ELR (cell line): Measurements from ENCODE around the gene KRTAP3-2.
"Not testable (repeated sequence)": the region's sequence is repeated elsewhere in the genome, so short reads cannot be mapped to it uniquely, and the experiment has no call there.

ENCODE experiments used
- DNase-seq: peaks from one replicate; pipeline ENCODE4 v3.0.0-alpha.2; 2015; ENCODE audit warnings: low read depth

KRTAP3-2 gene

GRCh38 chr17:40999563-40999962 is at the start of gene KRTAP3-2:
Gene KRTAP3-2 (minus strand): TSS chr17:40999906. CDS start chr17:40999853, 53 bp downstream.
- DNase-seq: not testable (repeated sequence)

GRCh38 chr17:41049110-41049509 is 49.4 kb upstream of the KRTAP3-2 start:
- peak; percentile 97 for DNase-seq

DNA sequence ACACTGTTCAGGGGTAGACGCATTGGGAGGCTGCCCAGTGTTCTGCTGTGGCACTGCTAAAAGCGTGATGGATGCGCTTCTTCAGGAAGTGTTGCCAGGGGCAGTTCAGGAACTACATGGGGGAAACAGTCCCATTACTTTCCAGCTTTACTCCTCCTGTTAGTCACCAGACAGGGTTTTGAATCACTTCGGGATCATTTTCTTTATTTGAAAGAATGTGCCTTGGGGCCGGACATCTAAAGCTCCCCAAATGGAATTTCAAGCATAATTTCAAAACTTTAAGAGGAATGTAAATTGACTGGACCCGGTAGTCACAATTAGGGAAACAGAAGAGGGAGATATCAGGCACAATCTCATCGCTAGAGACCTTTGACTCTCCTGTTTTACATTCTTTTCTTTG is 48.7 kb upstream of the KRTAP3-2 start:
- DNase-seq: peak; percentile 95

DNA sequence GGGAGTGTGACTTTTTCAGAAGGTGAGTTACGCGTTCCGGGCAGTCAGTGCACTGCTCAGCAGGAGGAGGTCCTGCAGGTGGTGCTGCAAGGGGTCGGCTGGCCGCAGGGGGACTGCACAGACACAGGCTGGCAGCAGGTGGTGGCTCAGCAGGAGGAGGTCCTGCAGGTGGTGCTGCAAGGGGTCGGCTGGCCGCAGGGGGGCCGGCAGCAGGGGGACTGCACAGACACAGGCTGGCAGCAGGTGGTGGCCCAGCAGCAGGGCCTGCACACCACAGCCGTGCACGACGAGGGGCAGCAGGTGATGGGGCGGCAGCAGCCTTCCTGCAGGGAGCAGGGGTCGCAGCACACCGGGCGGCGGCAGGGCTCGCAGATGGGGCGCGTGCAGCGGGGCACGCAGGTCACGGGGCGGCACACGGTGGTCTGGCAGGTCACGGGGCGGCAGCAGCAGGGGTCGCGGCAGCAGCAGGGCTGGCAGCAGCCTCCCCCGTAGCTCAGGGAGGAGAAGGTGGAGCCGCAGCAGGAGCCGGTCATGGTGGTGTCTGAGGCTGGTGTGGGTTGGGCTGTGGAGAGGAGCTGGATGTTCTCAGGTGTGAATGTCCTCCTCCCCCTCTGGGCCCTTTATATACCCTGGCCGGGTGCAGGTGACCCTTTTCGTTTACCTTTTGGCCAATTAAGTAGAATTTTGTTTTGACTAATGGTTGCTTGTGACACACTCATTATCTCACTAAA is 47.2 kb upstream of the KRTAP3-2 start, which contains the start of gene KRTAP2-1:
Gene KRTAP2-1 (minus strand): TSS at position 582 of the 731 bp plus-strand sequence. CDS start 49 bp downstream, at position 533.
- not testable (repeated sequence) for DNase-seq

DNA sequence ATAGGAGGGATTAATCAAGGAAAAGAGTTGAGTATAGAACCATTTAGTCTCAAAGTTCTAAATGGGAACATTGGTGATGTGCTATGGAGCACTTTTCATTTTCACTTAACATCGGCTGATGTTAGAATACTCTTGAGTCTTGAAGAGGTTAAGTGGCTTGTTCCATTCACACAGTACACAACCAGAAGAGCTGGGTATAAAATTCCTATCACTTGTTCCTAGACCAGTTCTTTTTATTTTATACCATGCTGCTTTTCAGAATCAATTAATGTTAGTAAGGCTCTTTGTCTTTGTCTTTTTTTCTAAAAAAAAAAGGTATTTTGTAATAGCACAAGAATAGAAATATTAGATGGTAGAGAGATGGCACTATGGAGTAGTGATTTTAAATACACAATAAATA is 43.2 kb upstream of the KRTAP3-2 start:
- DNase-seq: no peak

GRCh38 chr17:41040783-41041571 is 41.3 kb upstream of the KRTAP3-2 start, which contains the start of gene KRTAP1-1:
Gene KRTAP1-1 (minus strand): TSS chr17:41041450. CDS start chr17:41041397, 53 bp downstream.
- not testable (repeated sequence) for DNase-seq

GRCh38 chr17:41037853-41038350 is 38.2 kb upstream of the KRTAP3-2 start:
- no peak for DNase-seq

DNA sequence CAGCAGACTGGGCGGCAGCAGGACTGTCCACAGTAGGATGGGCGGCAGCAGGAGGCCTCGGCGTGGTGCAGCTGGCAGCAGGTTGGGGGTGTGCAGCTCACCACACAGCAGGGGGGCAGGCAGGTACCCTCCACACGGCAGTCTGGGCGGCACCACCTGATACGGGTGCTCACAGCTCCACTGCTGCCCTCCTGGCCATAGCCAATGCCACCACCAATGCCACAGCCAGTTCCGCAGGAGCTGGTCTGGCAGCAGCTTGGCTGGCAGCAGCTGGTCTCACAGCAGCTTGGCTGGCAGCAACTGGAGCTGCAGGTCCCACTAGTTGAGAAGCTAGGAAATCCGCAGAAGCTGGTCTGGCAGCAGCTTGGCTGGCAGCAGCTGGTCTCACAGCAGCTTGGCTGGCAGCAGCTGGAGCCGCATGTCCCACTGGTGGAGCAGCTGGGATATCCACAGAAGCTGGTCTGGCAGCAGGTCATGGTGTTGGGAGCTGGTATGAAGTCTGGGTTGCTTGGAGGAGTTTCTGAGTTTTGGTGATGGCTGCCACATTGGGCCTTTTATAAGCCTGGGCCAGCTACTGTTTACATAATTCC is 34.7 kb upstream of the KRTAP3-2 start, which contains the start of gene KRTAP1-3:
Gene KRTAP1-3 (minus strand): TSS at position 529 of the 590 bp plus-strand sequence. CDS start 53 bp downstream, at position 476.
- DNase-seq: not testable (repeated sequence)

DNA sequence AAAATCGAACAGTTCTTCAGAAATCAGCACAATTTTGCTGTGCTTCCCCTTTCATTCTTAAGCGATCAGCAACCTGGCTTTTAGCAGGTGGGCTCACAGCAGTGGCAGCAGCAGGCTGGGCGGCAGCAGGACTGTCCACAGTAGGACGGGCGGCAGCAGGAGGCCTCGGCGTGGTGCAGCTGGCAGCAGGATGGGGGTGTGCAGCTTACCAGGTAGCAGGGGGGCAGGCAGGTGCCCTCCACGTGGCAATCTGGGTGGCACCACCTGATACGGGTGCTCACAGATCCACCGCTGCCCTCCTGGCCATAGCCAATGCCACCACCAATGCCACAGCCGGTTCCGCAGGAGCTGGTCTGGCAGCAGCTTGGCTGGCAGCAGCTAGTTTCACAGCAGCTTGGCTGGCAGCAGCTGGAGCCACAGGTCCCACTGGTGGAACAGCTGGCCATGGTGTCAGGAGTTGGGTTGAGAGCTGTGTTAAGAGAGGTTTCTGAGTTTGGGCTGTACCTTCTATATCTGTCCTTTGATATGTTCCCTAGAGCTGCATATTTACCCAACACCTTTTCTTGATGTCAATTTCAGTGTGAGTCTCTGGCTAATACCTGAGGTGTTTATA is 30.0 kb upstream of the KRTAP3-2 start, which contains the start of gene KRTAP1-4:
Gene KRTAP1-4 (minus strand): TSS at position 563 of the 613 bp plus-strand sequence. CDS start 117 bp downstream, at position 446.
- no peak for DNase-seq

DNA sequence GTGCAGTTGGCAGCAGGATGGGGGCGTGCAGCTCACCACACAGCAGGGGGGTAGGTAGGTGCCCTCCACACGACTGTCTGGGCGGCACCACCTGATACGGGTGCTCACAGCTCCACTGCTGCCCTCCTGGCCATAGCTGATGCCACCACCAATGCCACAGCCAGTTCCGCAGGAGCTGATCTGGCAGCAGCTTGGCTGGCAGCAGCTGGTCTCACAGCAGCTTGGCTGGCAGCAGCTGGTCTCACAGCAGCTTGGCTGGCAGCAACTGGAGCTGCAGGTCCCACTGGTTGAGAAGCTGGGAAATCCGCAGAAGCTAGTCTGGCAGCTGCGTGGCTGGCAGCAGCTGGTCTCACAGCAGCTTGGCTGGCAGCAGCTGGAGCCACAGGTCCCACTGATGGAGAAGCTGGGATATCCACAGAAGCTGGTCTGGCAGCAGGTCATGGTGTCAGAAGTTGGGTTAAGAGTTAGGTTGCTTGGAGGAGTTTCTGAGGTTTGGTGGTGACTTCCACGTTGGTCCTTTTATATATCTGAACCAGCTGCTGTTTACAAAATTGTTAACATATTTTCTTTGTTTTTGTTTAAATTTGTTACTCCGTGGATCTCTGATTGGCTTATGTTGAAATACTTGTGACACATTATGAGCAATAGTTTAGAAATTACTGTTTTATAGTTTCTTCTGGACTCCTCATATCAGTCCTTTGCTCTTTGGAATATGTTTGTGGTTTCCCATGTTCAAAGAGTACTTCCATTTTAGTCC is 27.2 kb upstream of the KRTAP3-2 start, which contains the start of gene KRTAP1-5:
Gene KRTAP1-5 (minus strand): TSS at position 494 of the 757 bp plus-strand sequence. CDS start 53 bp downstream, at position 441.
- peak; percentile 91 for DNase-seq

DNA sequence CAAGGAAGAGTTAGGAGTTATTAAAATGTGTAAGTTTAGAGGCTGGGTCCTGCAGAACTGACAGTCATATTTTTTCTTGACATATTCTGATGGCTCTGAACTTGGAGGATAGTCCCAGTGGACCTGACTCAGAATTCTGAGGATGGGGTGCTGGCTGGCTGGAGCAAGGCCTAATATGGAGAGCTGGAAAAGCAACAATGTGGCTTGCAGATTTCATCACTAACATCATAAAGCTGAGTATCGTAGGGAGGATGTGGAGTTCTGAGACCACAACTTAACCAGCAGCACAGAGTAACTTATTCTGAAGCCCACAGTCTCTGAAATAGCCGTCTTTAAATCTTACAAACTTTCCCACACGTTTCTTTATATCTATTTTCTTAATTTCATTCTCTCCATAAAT is 25.0 kb upstream of the KRTAP3-2 start:
- no peak for DNase-seq

GRCh38 chr17:41020336-41020735 is 20.6 kb upstream of the KRTAP3-2 start:
- no peak for DNase-seq

DNA sequence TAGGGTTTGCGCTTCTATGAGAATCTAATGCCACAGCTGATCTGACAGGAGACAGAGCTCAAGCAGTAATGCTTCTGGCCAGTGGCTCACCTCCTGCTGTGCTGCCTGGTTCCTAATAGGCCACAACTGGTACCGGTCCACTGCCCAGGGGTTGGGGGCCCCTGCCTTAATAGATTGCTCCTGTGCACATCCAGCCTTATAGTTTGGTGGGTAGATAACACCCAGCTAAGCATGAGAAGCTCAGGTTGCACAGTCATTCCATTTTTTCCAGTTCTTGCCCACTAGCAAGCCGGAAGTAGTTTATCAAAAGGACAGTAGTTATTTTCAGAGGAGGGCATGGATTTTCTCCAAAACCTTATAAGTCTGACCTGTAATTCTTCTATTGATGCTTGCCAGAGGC is 19.7 kb upstream of the KRTAP3-2 start:
- no peak for DNase-seq

DNA sequence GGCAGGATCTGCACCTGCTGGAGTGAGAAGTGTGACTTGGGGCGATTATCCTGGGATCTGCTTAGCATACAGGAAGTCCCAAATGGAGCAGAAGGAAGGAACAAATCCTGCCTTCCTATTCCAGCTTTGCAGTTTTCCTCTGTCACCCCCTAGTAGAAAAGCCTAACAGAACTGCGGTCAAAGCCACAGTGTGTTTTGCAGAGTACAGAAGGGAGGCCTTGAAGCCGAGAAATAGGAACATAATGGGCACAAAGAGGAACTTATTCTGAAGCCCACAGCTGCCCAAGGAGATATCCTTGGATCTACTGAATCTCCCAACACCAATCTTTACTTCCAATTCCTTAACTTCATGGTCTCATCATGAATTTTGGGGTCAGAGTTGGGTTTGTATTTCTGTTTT is 18.8 kb upstream of the KRTAP3-2 start:
- DNase-seq: no peak

- no peak for DNase-seq
Observed at GRCh38 chr17:41016578-41017215, 17.0 kb upstream of the KRTAP3-2 start.

- DNase-seq: no peak
Observed at GRCh38 chr17:41015454-41015853, 15.7 kb upstream of the KRTAP3-2 start.

GRCh38 chr17:41013606-41014005 is 13.9 kb upstream of the KRTAP3-2 start:
- DNase-seq: peak; percentile 33

GRCh38 chr17:41013181-41013580 is 13.5 kb upstream of the KRTAP3-2 start:
- peak; percentile 75 for DNase-seq

DNA sequence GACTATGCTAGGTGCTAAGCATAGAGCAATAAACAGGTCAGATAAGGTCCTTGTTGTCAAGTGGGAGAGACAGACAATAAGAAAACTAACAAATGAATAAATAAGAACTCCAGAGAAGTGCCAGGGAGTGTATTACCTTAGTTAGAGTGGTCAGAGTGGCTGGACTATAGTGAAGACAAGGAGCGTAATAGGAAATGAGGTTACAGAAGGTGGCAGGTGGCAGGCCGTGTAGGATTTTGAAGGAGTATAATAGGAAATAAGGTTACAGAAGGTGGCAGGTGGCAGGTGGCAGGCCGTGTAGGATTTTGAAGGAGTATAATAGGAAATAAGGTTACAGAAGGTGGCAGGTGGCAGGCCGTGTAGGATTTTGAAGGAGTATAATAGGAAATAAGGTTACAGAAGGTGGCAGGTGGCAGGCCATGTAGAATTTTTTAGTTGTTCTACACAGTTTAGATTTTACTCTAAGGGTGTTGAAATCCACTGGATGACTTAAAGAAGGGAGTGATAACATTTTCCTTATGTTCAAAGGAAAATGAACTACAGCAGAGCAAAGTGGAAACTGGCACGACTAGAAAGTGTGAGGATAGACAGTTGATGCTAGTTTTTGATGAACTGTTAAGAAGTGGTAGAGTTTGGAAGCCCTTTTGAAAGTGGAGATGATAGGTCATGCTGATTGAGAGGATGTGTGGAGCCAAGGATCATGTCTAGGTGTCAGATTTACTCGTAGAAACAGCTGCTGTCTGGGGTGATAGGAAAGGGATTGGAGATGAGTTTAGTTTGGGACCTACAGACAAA is 12.8 kb upstream of the KRTAP3-2 start:
- no peak for DNase-seq
